EH (cell line): ENCODE results near the gene DRC1.

Experiments
- DNase-seq: peaks from one replicate; pipeline ENCODE4 v3.0.0-alpha.2; 2015; ENCODE audit warnings: low read depth

The DRC1 gene

GRCh38 chr2:26493566-26493965 lies 91.8 kb downstream of the DRC1 start:
- no peak for DNase-seq

GRCh38 chr2:26494199-26494598 lies 92.5 kb downstream of the DRC1 start:
- DNase-seq: no peak

- DNase-seq: no peak
These were observed 93.2 kb downstream of the DRC1 start for GRCh38 chr2:26494891-26495290.

GRCh38 chr2:26495705-26496297 lies 94.1 kb downstream of the DRC1 start:
- no peak for DNase-seq

GRCh38 chr2:26500406-26500805 lies 98.7 kb downstream of the DRC1 start:
- DNase-seq: no peak

GRCh38 chr2:26503231-26503880 lies 101.6 kb downstream of the DRC1 start:
- DNase-seq: peak; percentile 66

GRCh38 chr2:26504002-26504401 lies 102.3 kb downstream of the DRC1 start:
- DNase-seq: no peak

- no peak for DNase-seq
These were observed 104.6 kb downstream of the DRC1 start for GRCh38 chr2:26506279-26506678.
